ENCODE results near the gene VWF.

Gene VWF

GRCh38 chr12:6120796-6121473 is 3.5 kb downstream of the VWF start:
- no peak for DNase-seq (ENCODE audit: extremely low read depth, low read depth)
- TF ChIP-seq CTCF (IDR thresholded peaks at IDR 0.05; ENCODE audit: low read depth, low read length), result no peak

- no peak for DNase-seq (ENCODE audit: extremely low read depth, low read depth)
- no peak for TF ChIP-seq CTCF (IDR thresholded peaks at IDR 0.05; ENCODE audit: low read depth, low read length)
These were observed 5.4 kb downstream of the VWF start for GRCh38 chr12:6118891-6119568.

- no peak for TF ChIP-seq CTCF (IDR thresholded peaks at IDR 0.05; ENCODE audit: low read depth, low read length)
- no peak for DNase-seq (ENCODE audit: extremely low read depth, low read depth)
These were observed 7.9 kb downstream of the VWF start for GRCh38 chr12:6116471-6117021.

- TF ChIP-seq CTCF (IDR thresholded peaks at IDR 0.05; ENCODE audit: low read depth, low read length), result no peak
- no peak for DNase-seq (ENCODE audit: extremely low read depth, low read depth)
These were observed 9.1 kb downstream of the VWF start for GRCh38 chr12:6115389-6115788.

GRCh38 chr12:6114476-6114870 is 10.0 kb downstream of the VWF start:
- DNase-seq (ENCODE audit: extremely low read depth, low read depth), result no peak
- TF ChIP-seq CTCF (IDR thresholded peaks at IDR 0.05; ENCODE audit: low read depth, low read length), result no peak

GRCh38 chr12:6113691-6114475 is 10.6 kb downstream of the VWF start:
- DNase-seq (ENCODE audit: extremely low read depth, low read depth), result no peak
- TF ChIP-seq CTCF (IDR thresholded peaks at IDR 0.05; ENCODE audit: low read depth, low read length), result no peak

Data from AG09319 (cell line).